HG03342 (cell line): ENCODE results near the gene DIPK2B.

Experiments
- ATAC-seq: cut with Tn5 transposase; IDR thresholded peaks from one replicate; pipeline ENCODE4 v1.9.1; 2021; ENCODE audit warnings: mild to moderate bottlenecking, moderate library complexity; ENCODE audit not compliant: unreplicated experiment

Gene DIPK2B, protein sequence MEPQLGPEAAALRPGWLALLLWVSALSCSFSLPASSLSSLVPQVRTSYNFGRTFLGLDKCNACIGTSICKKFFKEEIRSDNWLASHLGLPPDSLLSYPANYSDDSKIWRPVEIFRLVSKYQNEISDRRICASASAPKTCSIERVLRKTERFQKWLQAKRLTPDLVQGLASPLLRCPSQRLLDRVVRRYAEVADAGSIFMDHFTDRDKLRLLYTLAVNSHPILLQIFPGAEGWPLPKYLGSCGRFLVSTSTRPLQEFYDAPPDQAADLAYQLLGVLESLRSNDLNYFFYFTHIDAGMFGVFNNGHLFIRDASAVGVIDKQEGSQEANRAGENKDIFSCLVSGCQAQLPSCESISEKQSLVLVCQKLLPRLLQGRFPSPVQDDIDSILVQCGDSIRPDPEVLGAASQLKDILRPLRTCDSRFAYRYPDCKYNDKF

GRCh38 chrX:45200741-45201234, at the start of gene DIPK2B:
Gene DIPK2B (minus strand): TSS chrX:45200876. CDS start chrX:45200826, 50 bp downstream.
- no peak for ATAC-seq

DNA sequence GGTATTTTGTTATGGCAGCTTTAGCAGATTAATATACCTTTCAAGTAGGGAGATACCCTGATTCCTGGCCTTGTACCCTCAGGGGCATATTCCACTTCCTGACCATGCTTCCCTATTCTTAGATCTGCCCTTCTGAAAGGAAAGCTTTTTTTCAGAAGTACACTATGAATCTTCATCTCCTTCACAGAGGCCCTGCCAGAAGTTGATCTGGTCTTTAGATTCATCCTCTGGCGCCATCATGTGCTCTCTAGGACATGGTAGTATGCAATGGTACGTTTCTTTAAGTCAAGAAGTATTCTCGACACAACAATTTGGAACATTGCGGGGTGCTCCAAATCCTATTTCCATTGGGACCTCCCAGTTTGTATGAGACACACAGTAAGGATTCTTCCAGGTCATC, 39.6 kb upstream of the DIPK2B start:
- no peak for ATAC-seq

DNA sequence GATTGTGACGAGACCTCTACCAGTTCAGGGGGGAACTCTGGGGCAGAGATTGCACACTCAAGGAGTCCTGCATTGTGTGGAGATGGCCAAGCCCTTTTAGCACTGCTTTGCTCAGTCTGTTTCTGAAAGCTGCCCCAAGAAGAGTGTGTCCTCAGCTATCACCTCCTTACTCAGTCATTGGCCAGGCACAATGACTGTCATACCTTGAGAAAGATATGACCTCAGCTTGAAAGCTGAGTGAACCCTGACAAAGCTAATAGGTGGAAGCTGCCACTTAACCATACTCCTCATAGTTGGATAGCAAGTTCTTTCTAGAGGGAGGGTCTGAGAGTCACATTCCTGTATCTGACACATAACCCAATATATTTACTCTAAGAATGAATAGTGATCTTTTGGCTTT, 37.8 kb upstream of the DIPK2B start:
- ATAC-seq = no peak

DNA sequence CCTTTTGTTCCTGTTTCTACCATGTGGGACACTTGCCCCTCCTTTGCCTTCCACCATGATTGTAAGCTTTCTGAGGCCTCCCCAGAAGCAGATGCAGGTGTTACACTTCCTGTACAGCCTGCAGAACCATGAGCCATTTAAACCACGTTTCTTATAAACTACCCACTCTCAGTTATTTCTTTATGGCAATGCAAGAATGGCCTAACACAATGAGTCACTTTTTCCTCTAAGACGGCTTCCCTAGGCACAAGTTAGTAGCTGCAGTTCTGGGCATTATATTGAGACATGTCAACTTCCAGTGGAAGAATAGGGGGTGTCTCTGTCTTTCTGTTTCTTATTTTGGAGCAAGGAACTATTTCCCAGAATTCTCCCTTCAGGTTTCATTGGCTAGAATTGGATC, 32.9 kb upstream of the DIPK2B start:
- no peak for ATAC-seq

DNA sequence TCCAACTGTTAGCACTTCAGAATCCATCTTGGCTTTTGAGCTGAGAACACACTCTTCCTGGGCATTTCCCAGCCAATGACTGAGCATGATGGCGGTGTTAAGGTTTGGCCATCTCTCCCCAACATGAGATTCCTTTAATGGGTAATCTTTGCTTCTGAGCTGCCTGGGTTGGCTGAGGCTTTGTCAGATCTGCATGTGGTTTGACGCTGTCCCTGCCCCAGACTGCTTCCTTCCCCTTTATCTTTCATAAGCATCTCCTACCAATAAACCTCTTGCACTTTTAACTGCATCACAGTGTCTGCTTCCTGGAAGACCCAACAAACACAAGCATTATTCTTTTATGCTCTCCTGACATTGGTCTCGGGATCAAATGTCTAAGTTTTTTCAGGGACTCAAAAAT, 31.5 kb upstream of the DIPK2B start:
- no peak for ATAC-seq

GRCh38 chrX:45230410-45230809, 29.7 kb upstream of the DIPK2B start:
- ATAC-seq = no peak

- ATAC-seq = no peak
Observed at GRCh38 chrX:45229348-45229747, 28.7 kb upstream of the DIPK2B start.

DNA sequence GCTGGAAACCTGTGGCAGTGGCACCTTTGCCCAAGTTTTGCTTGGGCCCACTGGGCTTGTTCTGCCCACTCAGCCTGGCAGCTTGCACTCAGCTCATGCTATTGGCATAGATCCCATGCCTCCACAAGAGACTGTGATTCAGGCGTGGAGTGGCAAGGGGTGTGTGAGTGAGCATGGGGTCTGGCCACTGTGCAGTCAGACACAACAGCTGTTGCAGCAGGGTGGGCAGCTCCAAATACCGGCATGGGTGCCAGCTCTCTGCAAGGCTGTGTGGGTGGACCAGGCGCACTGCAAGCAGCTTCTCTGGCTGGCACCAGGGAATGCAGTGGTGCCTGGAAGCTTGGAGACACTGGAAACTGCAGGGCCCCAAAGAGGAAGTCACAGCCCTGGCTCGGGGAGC, 27.4 kb upstream of the DIPK2B start:
- ATAC-seq = no peak

GRCh38 chrX:45208121-45208856, 7.6 kb upstream of the DIPK2B start:
- no peak for ATAC-seq

DNA sequence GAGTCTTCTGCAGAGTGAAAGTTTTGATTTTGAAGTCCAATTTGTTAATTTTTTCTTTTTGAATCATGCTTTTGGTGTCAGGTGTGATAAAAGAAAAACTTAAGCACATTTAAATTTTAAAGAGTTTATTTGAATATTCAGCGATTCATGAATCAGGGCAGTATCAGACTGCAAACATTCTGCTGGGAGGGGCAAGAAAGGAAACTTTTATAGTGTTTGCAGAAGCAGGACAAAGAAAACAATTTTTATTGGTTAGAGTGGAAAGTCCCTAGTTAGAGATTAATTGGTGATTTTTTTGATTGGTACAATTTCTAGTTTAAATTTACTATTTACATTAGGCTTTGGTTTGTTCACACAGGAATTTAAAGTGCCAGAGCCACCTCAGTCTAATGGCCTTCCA, 1.5 kb upstream of the DIPK2B start:
- no peak for ATAC-seq

DNA sequence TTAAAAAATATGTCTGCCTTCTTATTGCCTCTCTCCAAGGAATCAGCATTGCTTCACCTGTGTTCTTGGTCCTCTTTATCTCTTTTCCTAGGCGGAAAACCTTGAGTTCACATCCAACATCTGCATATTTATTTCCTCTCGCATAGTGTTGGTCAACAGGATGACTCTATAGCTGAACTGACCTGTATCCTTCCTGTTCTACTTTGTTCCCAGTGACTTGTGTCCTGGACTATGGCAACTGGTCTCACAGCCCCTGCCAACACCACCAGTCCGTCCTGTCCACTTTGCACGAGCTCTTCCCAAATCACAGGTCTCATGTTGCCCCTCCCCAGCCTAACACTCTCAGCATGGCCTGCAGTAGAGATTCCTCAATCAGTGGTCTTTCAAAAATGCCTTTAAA, 2.0 kb downstream of the DIPK2B start:
- ATAC-seq = no peak

DNA sequence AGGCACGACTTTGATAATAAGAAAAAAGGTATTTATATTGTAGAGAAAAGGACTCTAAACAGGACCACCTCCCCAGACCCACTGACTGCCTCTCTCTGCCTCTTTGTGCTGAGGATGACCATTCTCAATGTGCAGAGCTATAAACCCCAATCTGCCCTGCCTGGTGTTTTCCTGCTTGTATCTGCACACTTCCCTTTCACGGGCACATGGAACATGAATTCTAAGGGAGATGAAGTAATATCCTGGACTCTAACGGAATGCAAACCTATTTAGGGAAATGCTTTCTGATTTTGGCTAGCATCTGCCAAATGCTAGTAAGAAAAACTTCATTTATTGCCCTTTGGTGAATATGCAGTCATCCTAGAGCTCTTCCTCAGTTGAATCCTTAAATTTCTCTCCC, 2.4 kb downstream of the DIPK2B start:
- no peak for ATAC-seq

GRCh38 chrX:45196701-45197100, 4.0 kb downstream of the DIPK2B start:
- no peak for ATAC-seq

GRCh38 chrX:45191820-45192409, 8.8 kb downstream of the DIPK2B start:
- ATAC-seq = no peak

DNA sequence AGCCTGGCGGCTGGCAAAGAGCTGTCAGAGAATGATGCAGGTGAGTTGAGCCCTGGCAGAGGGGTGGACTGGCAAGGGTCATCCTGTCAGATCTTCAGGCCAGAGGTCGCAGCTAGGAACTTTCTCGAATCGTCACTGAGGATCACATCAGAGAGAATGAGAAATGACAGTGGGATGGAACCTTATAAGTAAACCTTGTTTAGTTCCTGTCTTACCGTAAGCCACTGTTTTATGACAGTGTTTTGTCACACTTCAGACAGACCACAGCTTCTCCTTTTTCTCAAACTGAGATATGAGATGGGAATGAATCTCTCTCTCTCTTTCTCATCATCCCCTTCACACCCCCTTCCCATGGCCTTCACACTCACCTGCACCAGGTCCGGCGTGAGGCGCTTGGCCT, 9.3 kb downstream of the DIPK2B start:
- no peak for ATAC-seq

- ATAC-seq = no peak
Observed at GRCh38 chrX:45187731-45188130, 12.9 kb downstream of the DIPK2B start.

- ATAC-seq = no peak
Observed at GRCh38 chrX:45186643-45187026, 14.0 kb downstream of the DIPK2B start.

DNA sequence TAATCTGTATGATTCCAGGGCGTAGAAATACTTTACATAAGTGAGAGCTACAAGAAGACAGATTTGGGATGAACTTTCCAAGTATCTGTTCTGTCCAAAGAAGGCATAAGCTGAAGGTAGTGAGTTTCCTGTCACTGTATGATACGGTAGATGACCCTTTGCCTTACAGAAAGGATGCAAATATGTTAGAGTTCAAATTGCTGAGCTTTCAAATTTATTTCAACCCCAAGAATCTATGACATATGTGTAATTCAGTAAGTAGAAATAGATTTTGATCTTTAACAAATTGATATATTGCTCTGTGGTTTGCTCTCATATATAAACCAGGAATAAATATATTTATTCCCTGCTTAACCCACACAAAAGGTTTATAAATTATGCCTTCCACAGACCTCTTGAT, 16.5 kb downstream of the DIPK2B start:
- no peak for ATAC-seq

- no peak for ATAC-seq
Observed at GRCh38 chrX:45172890-45173289, 27.8 kb downstream of the DIPK2B start.

DNA sequence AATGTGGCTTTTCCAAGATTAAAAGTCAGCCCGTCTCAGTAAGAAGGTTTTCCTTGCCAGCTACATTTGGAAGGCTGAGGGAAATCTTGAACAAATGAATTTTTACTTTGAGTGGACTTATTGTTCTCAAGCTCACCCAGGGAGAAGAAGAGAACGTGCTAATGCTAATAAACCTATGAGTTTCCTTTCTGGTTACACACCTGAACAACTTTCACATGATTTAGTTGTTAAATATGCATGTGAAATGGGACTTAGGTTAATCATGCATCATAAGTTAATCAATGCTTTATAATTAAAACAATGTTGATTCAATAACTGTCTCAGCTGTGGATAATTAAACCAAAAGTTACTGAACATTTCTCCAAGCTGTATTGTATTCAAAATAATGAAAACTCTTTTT, 33.9 kb downstream of the DIPK2B start:
- no peak for ATAC-seq

DNA sequence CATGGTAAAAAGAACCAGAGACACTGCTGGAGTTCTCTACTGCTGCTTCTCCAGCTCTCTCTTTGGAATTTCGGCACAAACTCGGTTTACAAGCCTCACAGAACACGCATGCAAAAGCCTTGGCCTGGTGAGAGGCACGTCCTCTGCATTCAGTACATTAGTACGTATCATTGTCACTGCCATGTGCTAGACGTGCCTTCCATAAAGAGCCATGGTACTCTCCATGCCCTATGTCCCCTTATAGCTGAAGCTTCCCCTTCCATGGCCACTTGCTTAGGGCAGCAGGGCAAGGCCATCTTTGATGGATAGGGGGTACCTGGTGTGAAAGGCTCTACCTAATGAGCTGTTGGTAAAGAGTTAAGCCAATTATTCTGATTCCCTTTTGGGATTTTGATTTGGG, 35.0 kb downstream of the DIPK2B start:
- no peak for ATAC-seq

- ATAC-seq = no peak
Observed at GRCh38 chrX:45164995-45165394, 35.7 kb downstream of the DIPK2B start.
